WTC11 (cell line): ENCODE data around the gene FGF13. TPM values are rescaled to one million over a fixed set of nuclear protein-coding genes. Genes with fewer than 3 reads are reported as not detected.
A peak's percentile ranks its signal among the peaks of the same experiment; 100 is the strongest.

ENCODE experiments used
- ATAC-seq: fragments of 200-7000 bp; cut with Tn5 transposase; 2 replicates; pipeline ENCODE4 v1.10.0; 2021; ENCODE audit warnings: mild to moderate bottlenecking, moderate library complexity
- CTCF ChIA-PET: fragments of 300-600 bp; sonication (Branson Sonifier 250); formaldehyde crosslinking; loops from one replicate; lab custom pipeline; 2021; ENCODE audit warnings: antibody characterized with exemption; lab: Charles Lee
- POLR2A ChIA-PET: fragments of 350-600 bp; sonication (Branson Sonifier 250); formaldehyde crosslinking; loops from one replicate; lab custom pipeline; 2021; ENCODE audit warnings: antibody characterized with exemption; lab: Charles Lee
- DNase-seq: peaks from one replicate; pipeline ENCODE4 v3.0.0; 2021; ENCODE audit warnings: low spot score
- H3K27ac Mint-ChIP-seq: 2 replicates; pipeline ENCODE4 v1.8.0; 2021; ENCODE audit warnings: mixed read lengths
- H3K27me3 Mint-ChIP-seq: 2 replicates; pipeline ENCODE4 v1.8.0; 2021; ENCODE audit warnings: low read depth, mild to moderate bottlenecking, moderate library complexity, mixed read lengths
- H3K36me3 Mint-ChIP-seq: 2 replicates; pipeline ENCODE4 v1.8.0; 2021; ENCODE audit warnings: mixed read lengths
- H3K4me1 Mint-ChIP-seq: 2 replicates; pipeline ENCODE4 v1.8.0; 2022; ENCODE audit warnings: mixed read lengths
- H3K4me3 Mint-ChIP-seq: 2 replicates; pipeline ENCODE4 v1.8.0; 2021; ENCODE audit warnings: mild to moderate bottlenecking, moderate library complexity, mixed read lengths
- H3K9me3 Mint-ChIP-seq: 2 replicates; pipeline ENCODE4 v1.8.0; 2021; ENCODE audit warnings: mixed read lengths
- ATF1 ChIP-seq: sonication (generic); formaldehyde crosslinking; IDR thresholded peaks from 2 replicates; pipeline ENCODE4 v1.8.1; 2023; ENCODE audit warnings: mild to moderate bottlenecking, moderate library complexity, missing genetic modification reagents
- CREM ChIP-seq: sonication (generic); formaldehyde crosslinking; IDR thresholded peaks from 2 replicates; pipeline ENCODE4 v1.8.1; 2022; ENCODE audit warnings: mild to moderate bottlenecking, missing genetic modification reagents, moderate library complexity
- EMX1 ChIP-seq: fragments of 250-450 bp; sonication (Bioruptor Pico); IDR thresholded peaks from 2 replicates; pipeline ENCODE4 v1.8.0; 2021; ENCODE audit warnings: mild to moderate bottlenecking
- ETV6 ChIP-seq: sonication (generic); formaldehyde crosslinking; IDR thresholded peaks from 2 replicates; pipeline ENCODE4 v1.8.1; 2022; ENCODE audit warnings: mild to moderate bottlenecking, missing genetic modification reagents
- GABPB1 ChIP-seq: sonication (generic); formaldehyde crosslinking; IDR thresholded peaks from 2 replicates; pipeline ENCODE4 v1.8.1; 2023; ENCODE audit warnings: mild to moderate bottlenecking, missing genetic modification reagents
- HMGXB4 ChIP-seq: sonication (generic); formaldehyde crosslinking; IDR thresholded peaks from 2 replicates; pipeline ENCODE4 v1.8.1; 2023; ENCODE audit warnings: mild to moderate bottlenecking, moderate library complexity, missing genetic modification reagents
- IRF1 ChIP-seq: sonication (generic); formaldehyde crosslinking; IDR thresholded peaks from 2 replicates; pipeline ENCODE4 v1.8.0; 2023; ENCODE audit warnings: missing genetic modification reagents
- IRF2 ChIP-seq: sonication (generic); formaldehyde crosslinking; IDR thresholded peaks from 2 replicates; pipeline ENCODE4 v1.8.0; 2022; ENCODE audit warnings: low read depth, missing genetic modification reagents, borderline replicate concordance
- JUN ChIP-seq: sonication (generic); formaldehyde crosslinking; IDR thresholded peaks from 2 replicates; pipeline ENCODE4 v1.8.0; 2023; ENCODE audit warnings: mild to moderate bottlenecking, missing genetic modification reagents
- KAT7 ChIP-seq: sonication (generic); formaldehyde crosslinking; IDR thresholded peaks from 2 replicates; pipeline ENCODE4 v1.8.1; 2023; ENCODE audit warnings: missing genetic modification reagents, mild to moderate bottlenecking, borderline replicate concordance
- MAX ChIP-seq: sonication (generic); formaldehyde crosslinking; IDR thresholded peaks from 2 replicates; pipeline ENCODE4 v1.8.0; 2022; ENCODE audit warnings: mild to moderate bottlenecking, missing genetic modification reagents
- MXD4 ChIP-seq: fragments of 250-450 bp; sonication (Bioruptor Pico); IDR thresholded peaks from 2 replicates; pipeline ENCODE4 v1.8.0; 2021; ENCODE audit warnings: mild to moderate bottlenecking, moderate library complexity, borderline replicate concordance
- NFATC4 ChIP-seq: fragments of 250-450 bp; sonication (Bioruptor Pico); IDR thresholded peaks from 2 replicates; pipeline ENCODE4 v1.9.0; 2021; ENCODE audit warnings: mild to moderate bottlenecking
- NFYB ChIP-seq: sonication (generic); formaldehyde crosslinking; conservative IDR thresholded peaks from 2 replicates; pipeline ENCODE4 v1.8.0; 2022; ENCODE audit warnings: low read depth, missing genetic modification reagents
- NR2C2 ChIP-seq: sonication (generic); formaldehyde crosslinking; IDR thresholded peaks from 2 replicates; pipeline ENCODE4 v1.8.0; 2022; ENCODE audit warnings: mild to moderate bottlenecking, missing genetic modification reagents
- NR3C1 ChIP-seq: sonication (generic); formaldehyde crosslinking; conservative IDR thresholded peaks from 2 replicates; pipeline ENCODE4 v1.8.1; 2023; ENCODE audit warnings: low read depth, mild to moderate bottlenecking, missing genetic modification reagents
- RORB ChIP-seq: fragments of 250-450 bp; sonication (Bioruptor Pico); IDR thresholded peaks from 2 replicates; pipeline ENCODE4 v1.9.0; 2021; ENCODE audit warnings: mild to moderate bottlenecking
- SP1 ChIP-seq: sonication (generic); formaldehyde crosslinking; conservative IDR thresholded peaks from 2 replicates; pipeline ENCODE4 v1.8.1; 2022; ENCODE audit warnings: missing genetic modification reagents
- TEAD1 ChIP-seq: sonication (generic); formaldehyde crosslinking; IDR thresholded peaks from 2 replicates; pipeline ENCODE4 v1.8.0; 2022; ENCODE audit warnings: mild to moderate bottlenecking, missing genetic modification reagents
- TEAD4 ChIP-seq: sonication (generic); formaldehyde crosslinking; IDR thresholded peaks from 2 replicates; pipeline ENCODE4 v1.8.0; 2022; ENCODE audit warnings: mild to moderate bottlenecking, missing genetic modification reagents
- TP53 ChIP-seq: sonication (generic); formaldehyde crosslinking; IDR thresholded peaks from 2 replicates; pipeline ENCODE4 v1.8.1; 2023; ENCODE audit warnings: mild to moderate bottlenecking, missing genetic modification reagents
- USF1 ChIP-seq: sonication (generic); formaldehyde crosslinking; IDR thresholded peaks from 2 replicates; pipeline ENCODE4 v1.8.0; 2022; ENCODE audit warnings: mild to moderate bottlenecking, missing genetic modification reagents
- ZMAT4 ChIP-seq: fragments of 250-450 bp; sonication (Bioruptor Pico); IDR thresholded peaks from 2 replicates; pipeline ENCODE4 v1.9.0; 2021; ENCODE audit warnings: mild to moderate bottlenecking
- ZNF138 ChIP-seq: sonication (generic); formaldehyde crosslinking; conservative IDR thresholded peaks from 2 replicates; pipeline ENCODE4 v1.8.1; 2022; ENCODE audit warnings: mild to moderate bottlenecking, moderate library complexity, missing genetic modification reagents
- ZNF317 ChIP-seq: sonication (generic); formaldehyde crosslinking; IDR thresholded peaks from 2 replicates; pipeline ENCODE4 v1.8.1; 2023; ENCODE audit warnings: low read depth, mild to moderate bottlenecking, moderate library complexity, missing genetic modification reagents, borderline replicate concordance
- ZNF396 ChIP-seq: fragments of 250-450 bp; sonication (Bioruptor Pico); IDR thresholded peaks from 2 replicates; pipeline ENCODE4 v1.8.0; 2021; ENCODE audit warnings: mild to moderate bottlenecking, moderate library complexity, borderline replicate concordance
- ZNF416 ChIP-seq: fragments of 250-450 bp; sonication (Bioruptor Pico); IDR thresholded peaks from 2 replicates; pipeline ENCODE4 v1.9.0; 2021; ENCODE audit warnings: mild to moderate bottlenecking, inconsistent platforms
- ZSCAN18 ChIP-seq: fragments of 250-450 bp; sonication (Bioruptor Pico); IDR thresholded peaks from 2 replicates; pipeline ENCODE4 v2.1.2; 2022; ENCODE audit warnings: mild to moderate bottlenecking, moderate library complexity
- total RNA-seq: library from RNA; stranded (reverse); gene quantifications from 3 replicates; pipeline ENCODE4 v1.2.3, GENCODE V29; 2021

Gene FGF13
- total RNA-seq, 1 experiment from 2014 or later = 32.1 TPM

- H3K4me1 Mint-ChIP-seq = peaks cover 23% of the 10 kb centered on the region
- DNase-seq (no peak), ATAC-seq (no peak)
- H3K27ac Mint-ChIP-seq = no peak overlapping the region
- H3K36me3 Mint-ChIP-seq = no peaks in the 10 kb centered on the region
- CTCF ChIA-PET = no interaction called here
- TF ChIP-seq TEAD1 (CRISPR knock-in tag) = no peak
- no peaks in the 10 kb centered on the region for H3K9me3 Mint-ChIP-seq
- H3K4me3 Mint-ChIP-seq = no peak overlapping the region
- POLR2A ChIA-PET = no interaction called here
- H3K27me3 Mint-ChIP-seq = no peaks in the 10 kb centered on the region
Observed at GRCh38 chrX:138690591-138690990, 20.9 kb downstream of the FGF13 start.

GRCh38 chrX:138683600-138683999 lies 27.9 kb downstream of the FGF13 start:
- DNase-seq = no peak
- no peak overlapping the region for H3K27ac Mint-ChIP-seq
- TF ChIP-seq NFATC4 (CRISPR knock-in tag) (no peak), HMGXB4 (CRISPR knock-in tag) (no peak), KAT7 (CRISPR knock-in tag) (no peak), TP53 (CRISPR knock-in tag) (no peak), NFYB (CRISPR knock-in tag) (no peak), NR3C1 (CRISPR knock-in tag) (no peak), MXD4 (CRISPR knock-in tag) (no peak), ZMAT4 (no peak), ATF1 (CRISPR knock-in tag) (no peak), IRF1 (CRISPR knock-in tag) (no peak), ZNF138 (no peak), ZSCAN18 (CRISPR knock-in tag) (no peak), ZNF317 (no peak), NR2C2 (CRISPR knock-in tag) (no peak), EMX1 (CRISPR knock-in tag) (no peak), ZNF416 (CRISPR knock-in tag) (no peak), USF1 (no peak), GABPB1 (CRISPR knock-in tag) (no peak), TEAD4 (CRISPR knock-in tag) (no peak)
- ATAC-seq = no peak
- H3K4me3 Mint-ChIP-seq = no peak overlapping the region
- H3K9me3 Mint-ChIP-seq = no peaks in the 10 kb centered on the region
- POLR2A ChIA-PET = no interaction called here
- no peaks in the 10 kb centered on the region; the same call in 1 of the 2 replicates for H3K36me3 Mint-ChIP-seq
- CTCF ChIA-PET = no interaction called here
- H3K27me3 Mint-ChIP-seq = no peaks in the 10 kb centered on the region
- H3K4me1 Mint-ChIP-seq = 0 out of 2 replicates have a peak, but pooled peaks cover 3% of the 10 kb centered on the region

GRCh38 chrX:138669693-138670092 lies 41.8 kb downstream of the FGF13 start:
- Mint-ChIP-seq H3K9me3 (no peaks in the 10 kb centered on the region), H3K36me3 (no peaks in the 10 kb centered on the region), H3K4me3 (peak overlapping the region; percentile 31), H3K27me3 (no peaks in the 10 kb centered on the region), H3K4me1 (peaks cover 34% of the 10 kb centered on the region), H3K27ac (peak overlapping the region; percentile 54; the same call in 1 of the 2 replicates)
- CTCF ChIA-PET = no interaction called here
- DNase-seq = no peak
- POLR2A ChIA-PET = no interaction called here
- no peak for ATAC-seq
- TF ChIP-seq CREM (CRISPR knock-in tag) (no peak), ZNF396 (CRISPR knock-in tag) (no peak), NFATC4 (CRISPR knock-in tag) (no peak), RORB (CRISPR knock-in tag) (no peak), JUN (CRISPR knock-in tag) (no peak), SP1 (CRISPR knock-in tag) (no peak), ETV6 (no peak), IRF2 (no peak), MAX (CRISPR knock-in tag) (no peak)
- TF ChIP-seq, all 79 proteins: peak for 0
